T-helper 2 cell (primary cell): ENCODE measurements around the gene E2F1.

Experiments
- DNase-seq, 5 experiments: peaks; one replicate each; pipeline versions ENCODE4 v3.0.0 to v3.0.0-alpha.2; 2012 to 2022

E2F1 gene

GRCh38 chr20:33671573-33672288 lies 14.5 kb downstream of the E2F1 start:
- DNase-seq = no peak

- DNase-seq = no peak
Observed at GRCh38 chr20:33670715-33671499, 15.3 kb downstream of the E2F1 start.

GRCh38 chr20:33669873-33670640 lies 16.1 kb downstream of the E2F1 start:
- no peak for DNase-seq

- no peak for DNase-seq
Observed at GRCh38 chr20:33669224-33669623, 17.0 kb downstream of the E2F1 start.

GRCh38 chr20:33668466-33669155 lies 17.6 kb downstream of the E2F1 start:
- DNase-seq = no peak

GRCh38 chr20:33667676-33668465 lies 18.3 kb downstream of the E2F1 start:
- peak; percentile 57 to 85 (median 65) for DNase-seq

GRCh38 chr20:33667245-33667675 lies 18.9 kb downstream of the E2F1 start:
- DNase-seq = peak in 3 of 5 experiments; percentile 13 to 65 (median 34)

GRCh38 chr20:33666293-33667244 lies 19.6 kb downstream of the E2F1 start, which contains the start of gene ACTL10:
Gene ACTL10 (plus strand): TSS chr20:33666943. CDS start chr20:33667498, 555 bp downstream.
- peak; percentile 55 to 83 (median 68) for DNase-seq

GRCh38 chr20:33664762-33665144 lies 21.4 kb downstream of the E2F1 start:
- DNase-seq = peak in 1 of 5 experiments; percentile 38

- DNase-seq = no peak
Observed at GRCh38 chr20:33664085-33664761, 22.0 kb downstream of the E2F1 start.

GRCh38 chr20:33663161-33664084 lies 22.8 kb downstream of the E2F1 start:
- DNase-seq = peak; percentile 72 to 95 (median 76)

GRCh38 chr20:33662172-33662571 lies 24.0 kb downstream of the E2F1 start, which contains the start of gene C20orf144:
Gene C20orf144 (plus strand): TSS chr20:33662327. CDS start chr20:33662346, 19 bp downstream.
- no peak for DNase-seq

GRCh38 chr20:33660685-33661058 lies 25.5 kb downstream of the E2F1 start:
- no peak for DNase-seq

- no peak for DNase-seq
Observed at GRCh38 chr20:33660035-33660684, 26.0 kb downstream of the E2F1 start.

- no peak for DNase-seq
Observed at GRCh38 chr20:33659341-33660034, 26.7 kb downstream of the E2F1 start.

- DNase-seq = no peak
Observed at GRCh38 chr20:33658929-33659328, 27.3 kb downstream of the E2F1 start.

- DNase-seq = no peak
Observed at GRCh38 chr20:33658510-33658909, 27.7 kb downstream of the E2F1 start.
